IMR-90 (cell line): ENCODE results near the gene ADAMTS5.

Experiments
- BHLHE40 ChIP-seq: fragments of 150-350 bp; IDR thresholded peaks from 2 replicates; pipeline ENCODE4 v1.6.1; 2016; ENCODE audit warnings: mild to moderate bottlenecking, low read depth, low read length
- MAZ ChIP-seq: IDR thresholded peaks from 2 replicates; pipeline ENCODE4 v1.6.1; 2012; ENCODE audit warnings: low read depth, mild to moderate bottlenecking, low read length, improper control_type of control experiment, moderate library complexity, borderline replicate concordance
- TF ChIP-seq, protein P1 (sequence below): fragments of 150-350 bp; IDR thresholded peaks from 2 replicates; pipeline ENCODE4 v1.6.1; 2016; ENCODE audit warnings: low read depth, mild to moderate bottlenecking, low read length, moderate library complexity, borderline replicate concordance
- TF ChIP-seq, protein P2 (sequence below): conservative IDR thresholded peaks from 2 replicates; pipeline ENCODE4 v1.5.1; 2012; ENCODE audit warnings: mild to moderate bottlenecking, low read depth, low read length, improper control_type of control experiment

DNA sequence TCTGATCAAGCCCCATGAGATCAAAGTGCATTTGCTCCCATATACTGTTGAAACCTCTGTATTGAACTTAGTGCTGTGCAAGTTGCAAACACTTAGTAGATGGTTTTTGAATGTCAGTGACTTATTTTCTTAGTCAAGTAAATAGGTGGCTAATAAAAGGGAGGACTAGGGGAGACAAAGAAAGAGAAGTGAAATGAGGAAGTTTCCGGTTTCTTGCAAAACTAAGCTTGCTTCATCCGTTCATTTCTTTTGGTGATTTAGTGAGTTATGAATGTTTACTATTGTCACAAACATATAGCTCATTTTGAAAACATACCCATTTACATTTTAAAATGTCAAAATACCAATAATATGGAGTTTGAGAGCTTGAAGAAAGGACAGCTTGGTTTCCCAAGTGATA, 23.0 kb downstream of the ADAMTS5 start:
- TF ChIP-seq, protein P1, sequence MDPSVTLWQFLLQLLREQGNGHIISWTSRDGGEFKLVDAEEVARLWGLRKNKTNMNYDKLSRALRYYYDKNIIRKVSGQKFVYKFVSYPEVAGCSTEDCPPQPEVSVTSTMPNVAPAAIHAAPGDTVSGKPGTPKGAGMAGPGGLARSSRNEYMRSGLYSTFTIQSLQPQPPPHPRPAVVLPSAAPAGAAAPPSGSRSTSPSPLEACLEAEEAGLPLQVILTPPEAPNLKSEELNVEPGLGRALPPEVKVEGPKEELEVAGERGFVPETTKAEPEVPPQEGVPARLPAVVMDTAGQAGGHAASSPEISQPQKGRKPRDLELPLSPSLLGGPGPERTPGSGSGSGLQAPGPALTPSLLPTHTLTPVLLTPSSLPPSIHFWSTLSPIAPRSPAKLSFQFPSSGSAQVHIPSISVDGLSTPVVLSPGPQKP, result no peak
- no peak for TF ChIP-seq BHLHE40
- TF ChIP-seq, protein P2, sequence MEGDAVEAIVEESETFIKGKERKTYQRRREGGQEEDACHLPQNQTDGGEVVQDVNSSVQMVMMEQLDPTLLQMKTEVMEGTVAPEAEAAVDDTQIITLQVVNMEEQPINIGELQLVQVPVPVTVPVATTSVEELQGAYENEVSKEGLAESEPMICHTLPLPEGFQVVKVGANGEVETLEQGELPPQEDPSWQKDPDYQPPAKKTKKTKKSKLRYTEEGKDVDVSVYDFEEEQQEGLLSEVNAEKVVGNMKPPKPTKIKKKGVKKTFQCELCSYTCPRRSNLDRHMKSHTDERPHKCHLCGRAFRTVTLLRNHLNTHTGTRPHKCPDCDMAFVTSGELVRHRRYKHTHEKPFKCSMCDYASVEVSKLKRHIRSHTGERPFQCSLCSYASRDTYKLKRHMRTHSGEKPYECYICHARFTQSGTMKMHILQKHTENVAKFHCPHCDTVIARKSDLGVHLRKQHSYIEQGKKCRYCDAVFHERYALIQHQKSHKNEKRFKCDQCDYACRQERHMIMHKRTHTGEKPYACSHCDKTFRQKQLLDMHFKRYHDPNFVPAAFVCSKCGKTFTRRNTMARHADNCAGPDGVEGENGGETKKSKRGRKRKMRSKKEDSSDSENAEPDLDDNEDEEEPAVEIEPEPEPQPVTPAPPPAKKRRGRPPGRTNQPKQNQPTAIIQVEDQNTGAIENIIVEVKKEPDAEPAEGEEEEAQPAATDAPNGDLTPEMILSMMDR, result no peak
- no peak for TF ChIP-seq MAZ
